Erythroblast (primary cell): ENCODE results near the gene SMIM33.

ENCODE experiments used
- GATA1 ChIP-seq: IDR thresholded peaks from 2 replicates; pipeline ENCODE4 v1.6.1; 2011; ENCODE audit warnings: low read depth, mild to moderate bottlenecking, control low read depth, low read length, moderate library complexity
- POLR2A ChIP-seq: IDR thresholded peaks from 2 replicates; pipeline ENCODE4 v1.6.1; 2011; ENCODE audit warnings: mild to moderate bottlenecking, low read length

DNA sequence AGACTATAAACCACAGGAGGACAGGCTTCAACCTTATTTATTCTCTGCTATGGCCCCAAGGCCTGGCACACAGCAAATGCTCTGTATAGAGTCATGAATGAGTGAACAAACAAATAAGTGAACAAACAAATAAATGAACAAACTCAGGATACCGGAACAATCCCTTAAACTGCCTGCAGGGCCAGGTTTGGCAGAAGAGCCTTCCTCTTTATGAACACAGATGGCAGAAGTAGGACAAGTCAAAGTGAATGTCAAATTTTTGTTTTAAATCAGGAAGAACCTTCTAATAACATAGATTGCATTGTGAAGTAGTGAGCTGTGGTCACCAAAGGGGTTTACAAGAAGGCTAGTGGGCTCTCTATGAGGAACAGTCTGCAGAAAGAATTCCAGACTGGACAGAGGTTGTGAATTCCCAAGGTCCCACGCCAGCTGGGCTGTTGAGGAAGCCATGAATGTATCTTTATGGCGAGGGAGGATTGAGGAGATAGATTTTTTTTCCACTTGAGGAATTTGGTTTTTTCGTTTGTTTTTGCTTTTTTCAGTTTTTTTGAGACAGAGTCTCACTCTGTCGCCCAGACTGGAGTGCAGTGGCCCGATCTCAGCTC lies 42.1 kb downstream of the SMIM33 start:
- no peak for TF ChIP-seq POLR2A
- TF ChIP-seq GATA1: no peak
